Stimulated activated CD4-positive, alpha-beta T cell treated with anti-CD3 and anti-CD28 coated beads, TNF-alpha, amount 100 ng/mL, for 1 hour (primary cell): ENCODE results near the gene OR10S1.
"Not testable (repeated sequence)": the region's sequence is repeated elsewhere in the genome, so short reads cannot be mapped to it uniquely, and the experiment has no call there.

Experiments
- DNase-seq, 3 donors: peaks; one replicate each; pipeline ENCODE4 v3.0.0-alpha.2; 2020; ENCODE audit warnings: low read depth in 3 of 3, low spot score in 1 of 3

Gene OR10S1

GRCh38 chr11:123977731-123978347 lies at the start of gene OR10S1:
OR10S1 (minus strand) TSS chr11:123977781; CDS start chr11:123977664, 117 bp downstream.
- no peak for DNase-seq

GRCh38 chr11:124026498-124026897 lies 48.9 kb upstream of the OR10S1 start, which contains the start of gene OR10G8:
OR10G8 (plus strand) TSS chr11:124026798; CDS start chr11:124029623, 2,825 bp downstream.
- no peak for DNase-seq

GRCh38 chr11:124015837-124016236 lies 38.3 kb upstream of the OR10S1 start:
- DNase-seq, result not testable (repeated sequence)

DNA sequence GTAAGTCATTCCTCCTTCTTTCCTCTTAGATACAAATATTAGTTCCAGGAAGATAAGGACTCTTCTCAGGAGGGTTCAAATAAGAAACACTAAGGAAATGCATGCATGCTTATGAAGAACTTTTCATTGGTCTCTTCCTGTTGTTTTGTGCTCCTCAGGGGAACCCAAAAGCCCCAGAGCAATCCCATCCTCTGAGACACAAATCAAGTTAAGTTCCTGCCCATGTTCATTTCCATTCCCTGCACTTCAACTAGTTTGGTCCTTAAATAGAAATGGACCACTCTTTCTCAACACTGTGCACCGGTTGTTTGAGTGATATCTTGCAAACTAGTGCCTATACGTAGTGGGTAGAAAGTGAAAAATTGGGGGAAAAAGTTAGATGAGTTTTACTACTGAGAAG lies 35.1 kb upstream of the OR10S1 start, which contains the start of gene OR10G4:
OR10G4 (plus strand) TSS at position 301 of the 400 bp plus-strand sequence. CDS start 2,578 bp downstream, outside the sequence.
- no peak for DNase-seq

GRCh38 chr11:123995119-123995518 lies 17.5 kb upstream of the OR10S1 start, which contains the start of gene OR10G6:
OR10G6 (minus strand) TSS chr11:123995161; CDS start chr11:123995161, 0 bp downstream.
- no peak for DNase-seq

- no peak for DNase-seq
Observed at GRCh38 chr11:123979311-123979710, 1.7 kb upstream of the OR10S1 start.

- no peak for DNase-seq
Observed at GRCh38 chr11:123976770-123977560, 616 bp downstream of the OR10S1 start.

GRCh38 chr11:123973816-123974215 lies 3.8 kb downstream of the OR10S1 start:
- DNase-seq, result no peak

GRCh38 chr11:123956752-123957151 lies 20.8 kb downstream of the OR10S1 start:
- no peak for DNase-seq

DNA sequence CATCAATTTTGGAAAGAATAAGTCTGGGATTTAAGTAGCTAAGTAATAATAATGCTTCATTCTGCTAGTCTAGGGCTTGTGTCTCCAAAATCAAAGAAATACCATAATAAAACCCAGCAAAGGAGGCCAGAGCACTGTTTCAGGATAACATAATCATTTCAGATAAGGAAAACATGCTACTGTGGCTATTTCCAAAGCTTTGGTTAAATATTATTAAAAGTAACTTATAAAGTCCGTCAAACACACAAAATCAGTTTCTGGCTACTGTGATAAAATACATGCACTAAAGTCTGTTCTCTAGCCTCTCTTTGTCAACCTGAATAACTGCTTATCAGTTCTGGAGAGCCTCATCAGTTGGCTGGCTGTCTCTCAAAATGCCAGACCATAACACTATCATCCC lies 32.4 kb downstream of the OR10S1 start:
- no peak for DNase-seq

DNA sequence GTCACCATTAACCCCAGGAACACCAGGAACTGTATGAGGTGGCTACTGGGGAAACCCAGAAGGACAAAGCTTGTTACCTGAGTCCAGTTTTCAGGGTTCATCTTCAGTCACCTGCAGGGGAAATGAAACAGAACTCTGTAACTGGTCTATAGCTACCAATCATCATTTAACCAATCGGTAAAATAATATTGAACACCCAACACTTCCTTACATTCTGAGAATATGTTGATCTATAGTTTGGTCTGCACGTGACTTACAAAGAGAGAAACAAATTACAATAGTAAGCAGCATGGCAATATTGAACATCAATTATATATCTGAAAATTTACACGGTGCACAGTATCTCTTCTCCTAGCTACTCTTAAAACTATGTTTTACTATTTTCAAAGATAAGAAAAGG lies 33.8 kb downstream of the OR10S1 start, which contains the start of gene OR6T1:
OR6T1 (minus strand) TSS at position 101 of the 400 bp plus-strand sequence; CDS start at position 101, 0 bp downstream.
- DNase-seq, result no peak

DNA sequence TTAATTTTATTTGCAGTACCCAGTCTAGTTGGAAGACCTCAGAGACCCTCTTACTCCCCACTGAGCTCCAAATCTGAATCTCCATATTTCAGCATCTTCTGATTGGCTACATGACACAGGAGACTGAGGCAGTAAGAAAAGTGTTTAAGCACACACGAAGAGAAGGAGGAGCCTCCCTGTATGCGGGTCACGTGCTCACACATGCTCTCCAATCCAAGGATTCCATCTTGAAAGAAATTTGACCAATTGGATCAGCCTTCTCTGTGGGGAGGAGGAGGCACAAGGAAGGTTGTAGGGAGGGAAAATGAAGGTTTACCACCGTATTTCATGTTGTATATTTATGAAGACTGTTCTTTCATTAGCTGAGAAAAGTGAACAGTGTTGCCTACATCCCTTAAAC lies 35.2 kb downstream of the OR10S1 start:
- DNase-seq, result no peak

GRCh38 chr11:123939317-123939716 lies 38.3 kb downstream of the OR10S1 start, which contains the start of gene OR4D5:
OR4D5 (plus strand) TSS chr11:123939617; CDS start chr11:123939617, 0 bp downstream.
- DNase-seq, result no peak
